ENCODE data around the gene EEPD1. TPM values are rescaled to one million over a fixed set of nuclear protein-coding genes. Genes with fewer than 3 reads are reported as not detected.

EEPD1 gene
- total RNA-seq, 1 donor from 2014 or later: 8.7 TPM

DNA sequence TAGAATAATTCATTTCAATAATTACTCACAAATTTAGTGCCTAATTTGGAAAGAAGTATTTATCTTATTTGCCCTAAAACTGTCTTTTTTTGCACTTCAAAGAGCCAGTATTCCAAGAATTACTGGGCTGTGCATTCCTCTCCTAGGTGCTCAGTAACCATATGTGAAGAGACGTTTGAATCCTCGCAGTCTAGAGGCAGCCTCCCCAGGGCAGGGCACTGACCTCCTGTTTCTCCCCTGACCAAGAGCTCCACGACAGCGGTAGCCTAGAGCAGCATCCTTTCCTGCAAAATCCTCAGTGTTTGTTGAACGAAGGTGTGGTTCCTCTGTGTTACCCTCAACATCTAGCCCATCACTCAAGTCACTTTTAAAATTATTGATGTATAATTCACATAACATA lies 113.1 kb downstream of the EEPD1 start:
- Histone ChIP-seq H3K36me3 (ENCODE audit: control insufficient read depth, insufficient read depth, low read length) (no peaks in the 10 kb centered on the region), H3K4me3 (ENCODE audit: low read depth, low read length) (no peak overlapping the region), H3K27me3 (ENCODE audit: control insufficient read depth, insufficient read depth, low read length) (no peaks in the 10 kb centered on the region)
- TF ChIP-seq, protein P1, sequence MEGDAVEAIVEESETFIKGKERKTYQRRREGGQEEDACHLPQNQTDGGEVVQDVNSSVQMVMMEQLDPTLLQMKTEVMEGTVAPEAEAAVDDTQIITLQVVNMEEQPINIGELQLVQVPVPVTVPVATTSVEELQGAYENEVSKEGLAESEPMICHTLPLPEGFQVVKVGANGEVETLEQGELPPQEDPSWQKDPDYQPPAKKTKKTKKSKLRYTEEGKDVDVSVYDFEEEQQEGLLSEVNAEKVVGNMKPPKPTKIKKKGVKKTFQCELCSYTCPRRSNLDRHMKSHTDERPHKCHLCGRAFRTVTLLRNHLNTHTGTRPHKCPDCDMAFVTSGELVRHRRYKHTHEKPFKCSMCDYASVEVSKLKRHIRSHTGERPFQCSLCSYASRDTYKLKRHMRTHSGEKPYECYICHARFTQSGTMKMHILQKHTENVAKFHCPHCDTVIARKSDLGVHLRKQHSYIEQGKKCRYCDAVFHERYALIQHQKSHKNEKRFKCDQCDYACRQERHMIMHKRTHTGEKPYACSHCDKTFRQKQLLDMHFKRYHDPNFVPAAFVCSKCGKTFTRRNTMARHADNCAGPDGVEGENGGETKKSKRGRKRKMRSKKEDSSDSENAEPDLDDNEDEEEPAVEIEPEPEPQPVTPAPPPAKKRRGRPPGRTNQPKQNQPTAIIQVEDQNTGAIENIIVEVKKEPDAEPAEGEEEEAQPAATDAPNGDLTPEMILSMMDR (IDR thresholded peaks at IDR 0.05; ENCODE audit: insufficient read depth, low read length, poor library complexity, severe bottlenecking): no peak
- no peak for DNase-seq (ENCODE audit: low read depth)

DNA sequence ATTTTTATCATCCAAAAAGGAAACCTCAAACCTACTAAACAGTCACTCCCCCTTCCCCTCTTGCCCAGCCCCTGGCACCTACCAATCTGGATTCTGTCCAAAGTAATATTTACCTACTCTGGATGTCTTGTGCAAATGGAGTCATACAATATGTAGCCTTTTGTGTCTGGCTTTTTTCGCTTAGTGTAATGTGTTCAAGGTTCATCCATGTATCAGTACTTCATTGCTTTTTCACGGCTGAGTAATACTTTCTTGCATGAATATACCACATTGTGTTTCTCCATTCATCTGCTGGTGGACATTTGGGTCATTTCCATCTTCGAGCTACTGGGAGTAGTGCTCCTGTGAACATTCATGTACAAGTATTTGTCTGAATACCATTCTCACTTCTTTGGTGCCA lies 113.6 kb downstream of the EEPD1 start:
- no peak overlapping the region for H3K4me3 ChIP-seq (ENCODE audit: low read depth, low read length)
- TF ChIP-seq, protein P1 (IDR thresholded peaks at IDR 0.05; ENCODE audit: insufficient read depth, low read length, poor library complexity, severe bottlenecking): no peak

DNA sequence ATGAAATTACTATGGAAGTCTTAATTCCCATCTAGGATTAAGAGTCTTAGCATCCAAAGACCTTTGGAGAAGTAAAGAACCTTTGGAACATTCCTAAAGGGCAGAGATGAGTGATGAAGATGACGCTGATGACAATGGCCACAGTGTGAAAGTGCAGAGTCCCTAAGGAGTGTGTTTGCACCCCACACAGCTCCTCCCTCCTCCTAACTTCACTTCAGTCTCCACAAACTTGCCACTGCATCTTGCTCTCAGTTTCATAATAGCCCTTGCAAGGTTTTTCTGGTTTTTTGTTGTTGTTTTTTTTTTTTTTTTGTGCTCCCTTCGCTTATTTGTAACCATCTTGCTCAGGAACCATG lies 119.1 kb downstream of the EEPD1 start:
- no peak overlapping the region for H3K4me3 ChIP-seq (ENCODE audit: low read depth, low read length)
- no peak for DNase-seq (ENCODE audit: low read depth)
- TF ChIP-seq, protein P1 (IDR thresholded peaks at IDR 0.05; ENCODE audit: insufficient read depth, low read length, poor library complexity, severe bottlenecking): no peak
- no peaks in the 10 kb centered on the region for H3K27me3 ChIP-seq (ENCODE audit: control insufficient read depth, insufficient read depth, low read length)
- H3K36me3 ChIP-seq (ENCODE audit: control insufficient read depth, insufficient read depth, low read length): no peaks in the 10 kb centered on the region

More for the DNA sequence above, 113.6 kb downstream of the EEPD1 start:
- Histone ChIP-seq H3K36me3 (ENCODE audit: control insufficient read depth, insufficient read depth, low read length) (no peaks in the 10 kb centered on the region), H3K27me3 (ENCODE audit: control insufficient read depth, insufficient read depth, low read length) (no peaks in the 10 kb centered on the region)
- no peak for DNase-seq (ENCODE audit: low read depth)

DNA sequence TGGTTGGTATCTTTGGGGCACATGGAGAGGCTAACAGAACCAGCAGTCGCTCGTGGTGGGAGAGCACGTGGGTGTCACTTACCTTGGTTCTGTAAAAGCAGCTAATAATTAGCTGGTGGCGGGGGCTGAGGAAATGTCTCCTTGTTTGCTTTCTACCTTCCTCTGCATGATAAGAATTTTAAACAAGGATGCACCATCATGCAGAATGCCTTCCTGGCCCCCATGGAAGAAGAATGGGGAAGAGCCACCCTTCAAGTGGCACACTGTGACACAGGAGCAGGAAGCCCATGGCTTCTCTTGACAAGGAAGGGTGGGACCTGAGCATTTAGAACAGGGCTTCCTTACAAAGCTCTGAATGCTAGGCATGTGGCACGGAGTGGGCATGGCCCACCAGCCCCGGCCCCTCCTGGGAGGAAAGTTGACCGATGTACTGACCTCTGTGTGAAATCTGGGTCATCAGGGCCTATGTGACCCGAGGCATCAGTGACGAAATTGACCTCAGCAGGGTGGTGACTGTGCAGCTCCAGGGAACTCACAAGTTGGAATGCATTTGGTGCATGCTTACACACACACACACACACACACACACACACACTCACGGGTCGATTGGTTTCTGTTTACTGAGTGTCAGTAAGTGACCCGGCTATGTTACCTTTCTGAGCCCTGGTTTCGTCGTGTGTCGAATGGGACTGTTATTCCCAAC lies 119.7 kb downstream of the EEPD1 start:
- Histone ChIP-seq H3K36me3 (ENCODE audit: control insufficient read depth, insufficient read depth, low read length) (no peaks in the 10 kb centered on the region), H3K4me3 (ENCODE audit: low read depth, low read length) (no peak overlapping the region), H3K27me3 (ENCODE audit: control insufficient read depth, insufficient read depth, low read length) (no peaks in the 10 kb centered on the region)
- no peak for DNase-seq (ENCODE audit: low read depth)
- TF ChIP-seq, protein P1 (IDR thresholded peaks at IDR 0.05; ENCODE audit: insufficient read depth, low read length, poor library complexity, severe bottlenecking): no peak

DNA sequence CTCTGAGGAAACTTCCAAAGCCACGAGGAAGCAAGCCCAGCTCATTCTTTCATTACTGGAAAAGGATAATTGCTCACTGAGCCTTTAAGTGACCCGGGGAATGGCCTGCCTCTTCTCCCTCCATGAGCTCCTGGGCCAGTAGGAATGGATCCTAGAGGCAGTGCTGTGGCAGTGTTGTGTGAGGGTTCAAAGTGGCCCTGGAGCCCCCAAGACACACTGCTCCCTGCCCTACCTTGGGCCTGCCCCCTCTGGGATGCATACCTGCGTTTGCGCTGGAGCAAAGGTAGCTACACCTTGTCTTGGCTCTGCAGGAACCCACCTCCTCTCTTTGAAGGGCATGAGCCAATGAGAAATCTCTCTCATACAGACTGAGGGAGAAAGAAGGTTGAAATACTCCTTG lies 120.8 kb downstream of the EEPD1 start:
- Histone ChIP-seq H3K36me3 (ENCODE audit: control insufficient read depth, insufficient read depth, low read length) (no peaks in the 10 kb centered on the region), H3K27me3 (ENCODE audit: control insufficient read depth, insufficient read depth, low read length) (no peaks in the 10 kb centered on the region), H3K4me3 (ENCODE audit: low read depth, low read length) (no peak overlapping the region)
- TF ChIP-seq, protein P1 (IDR thresholded peaks at IDR 0.05; ENCODE audit: insufficient read depth, low read length, poor library complexity, severe bottlenecking): no peak
- DNase-seq (ENCODE audit: low read depth): no peak

DNA sequence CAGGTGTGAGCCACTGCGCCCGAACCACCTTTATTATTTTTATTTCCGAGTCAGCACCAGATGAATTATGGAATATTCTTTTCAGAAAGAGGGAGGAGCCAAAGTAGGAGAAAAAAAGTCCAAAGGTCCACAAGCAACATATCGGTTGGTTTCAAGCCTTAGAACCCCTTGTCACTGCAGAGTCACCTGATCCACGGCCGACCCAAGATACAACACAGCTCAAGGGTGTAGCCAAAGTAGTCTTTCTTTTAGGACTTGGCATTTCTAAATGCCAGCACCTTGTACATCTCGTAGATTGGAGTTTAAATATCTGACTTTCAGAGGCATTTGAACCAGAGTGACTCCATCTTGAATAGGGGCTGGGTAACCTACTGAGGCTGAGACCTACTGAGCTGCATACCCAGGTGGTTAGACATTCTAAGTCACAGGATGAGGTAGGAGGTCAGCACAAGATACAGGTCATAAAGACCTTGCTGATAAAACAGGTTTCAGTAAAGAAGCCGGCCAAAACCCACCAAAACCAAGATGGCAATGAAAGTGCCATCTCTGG lies 122.8 kb downstream of the EEPD1 start:
- no peak for DNase-seq (ENCODE audit: low read depth)
- Histone ChIP-seq H3K36me3 (ENCODE audit: control insufficient read depth, insufficient read depth, low read length) (no peaks in the 10 kb centered on the region), H3K4me3 (ENCODE audit: low read depth, low read length) (no peak overlapping the region), H3K27me3 (ENCODE audit: control insufficient read depth, insufficient read depth, low read length) (no peaks in the 10 kb centered on the region)
- TF ChIP-seq, protein P1 (IDR thresholded peaks at IDR 0.05; ENCODE audit: insufficient read depth, low read length, poor library complexity, severe bottlenecking): no peak
